PFSK-1 (cell line): ENCODE results near the gene KCNA2.

Experiments used
- FOXP2 ChIP-seq: optimal IDR thresholded peaks from 2 replicates; pipeline ENCODE3; 2011; ENCODE audit warnings: borderline replicate concordance, control low read depth, inconsistent platforms; ENCODE audit not compliant: insufficient read depth; ENCODE audit errors: extremely low read length, extremely low read depth
- POLR2AphosphoS5 ChIP-seq: IDR thresholded peaks from 2 replicates; pipeline ENCODE4 v1.6.1; 2012; ENCODE audit warnings: low read depth, mild to moderate bottlenecking, control low read depth, low read length, moderate library complexity
- REST ChIP-seq, 2 experiments: IDR thresholded peaks; 2 replicates each; pipeline versions ENCODE4 v1.6.1 to v1.8.0; 2011 to 2012; ENCODE audit warnings: low read depth in 2 of 2, low read length in 2 of 2, control low read depth in 1 of 2, inconsistent platforms in 1 of 2, mild to moderate bottlenecking in 1 of 2, moderate library complexity in 1 of 2; ENCODE audit not compliant: insufficient read depth in 1 of 2
- SIN3A ChIP-seq: IDR thresholded peaks from 2 replicates; pipeline ENCODE4 v1.6.1; 2012; ENCODE audit warnings: mild to moderate bottlenecking, low read length, moderate library complexity, borderline replicate concordance; ENCODE audit not compliant: insufficient read depth
- TAF1 ChIP-seq: IDR thresholded peaks from 2 replicates; pipeline ENCODE4 v1.6.1; 2012; ENCODE audit warnings: low read length, control low read depth, borderline replicate concordance; ENCODE audit not compliant: insufficient read depth

- TF ChIP-seq TAF1, result no peak
- no peak for TF ChIP-seq POLR2AphosphoS5
- no peak for TF ChIP-seq REST (IDR thresholded peaks at IDR 0.05; ENCODE audit: insufficient read depth in 1 of 2, low read depth in 2 of 2, low read length in 2 of 2)
- TF ChIP-seq SIN3A, result no peak
- no peak for TF ChIP-seq FOXP2
These were observed 12.5 kb upstream of the KCNA2 start for GRCh38 chr1:110618668-110619067.
